Upper lobe of right lung (tissue), 1 donor: ENCODE data around the gene EPHB6. TPM values are rescaled to one million over a fixed set of nuclear protein-coding genes. Genes with fewer than 3 reads are reported as not detected.
A peak's percentile ranks its signal among the peaks of the same experiment; 100 is the strongest.

Source experiments
- ATAC-seq: fragments of 200-7000 bp; cut with Tn5 transposase; one replicate; pipeline ENCODE4 v1.9.1; 2020; ENCODE audit warnings: mild to moderate bottlenecking, moderate library complexity
- DNase-seq: peaks from one replicate; pipeline ENCODE4 v3.0.0-alpha.2; 2020
- H3K27ac ChIP-seq: fragments of 200-600 bp; one replicate; pipeline ENCODE4 v1.8.0; 2022
- H3K27me3 ChIP-seq: fragments of 200-600 bp; one replicate; pipeline ENCODE4 v1.8.0; 2022; ENCODE audit warnings: mild to moderate bottlenecking
- H3K36me3 ChIP-seq: fragments of 200-600 bp; one replicate; pipeline ENCODE4 v1.8.0; 2022
- H3K4me1 ChIP-seq: fragments of 200-600 bp; one replicate; pipeline ENCODE4 v1.8.0; 2022
- H3K4me3 ChIP-seq: fragments of 200-600 bp; one replicate; pipeline ENCODE4 v1.8.0; 2022; ENCODE audit warnings: mild to moderate bottlenecking
- H3K9me3 ChIP-seq: fragments of 200-600 bp; one replicate; pipeline ENCODE4 v1.8.0; 2022
- intact Hi-C: fragments of 100-400 bp; cut with DNase I; formaldehyde crosslinking; loops from one replicate; pipeline ENCODE4 v1.11.0; 2022
- total RNA-seq: library from RNA; stranded (reverse); fragmentation: NEBNext Ultra II Directional; extraction: Animal tissue kit (Norgen Biotek cat#: 25700); gene quantifications from one replicate; pipeline ENCODE4 v1.2.1, GENCODE V29; 2021
- TF ChIP-seq, protein P1 (sequence below): fragments of 200-600 bp; IDR thresholded peaks from one replicate; pipeline ENCODE4 v1.8.0; 2022; ENCODE audit warnings: antibody characterized with exemption
- donor health status: DM: no; HTN: yes; CAD: no; lungs with severe emphysema.

EPHB6 gene
- total RNA-seq, 1 donor from 2014 or later: 12.8 TPM

DNA sequence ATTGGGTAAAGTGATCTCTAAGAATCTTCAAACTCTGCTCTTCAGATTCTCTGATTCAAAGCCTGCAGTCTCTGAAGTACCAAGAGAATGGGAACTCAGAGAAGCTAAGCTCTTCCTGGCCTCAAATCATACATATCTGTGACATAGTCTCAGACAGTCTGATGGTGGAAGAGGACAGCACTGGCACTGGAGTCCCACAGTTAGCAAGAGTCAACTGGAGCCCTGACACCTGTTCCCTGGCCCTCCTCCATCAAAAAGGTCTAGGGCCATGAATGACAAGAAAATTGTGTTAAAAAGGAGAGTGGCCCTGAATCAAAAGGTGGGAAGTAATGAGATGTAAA is 46.4 kb upstream of the EPHB6 start:
- no peak for DNase-seq
- Histone ChIP-seq H3K36me3 (no peaks in the 10 kb centered on the region), H3K4me3 (no peak overlapping the region), H3K27me3 (peaks cover 6% of the 10 kb centered on the region), H3K9me3 (no peaks in the 10 kb centered on the region), H3K27ac (peak overlapping the region; percentile 51), H3K4me1 (no peaks in the 10 kb centered on the region)
- TF ChIP-seq, protein P1, sequence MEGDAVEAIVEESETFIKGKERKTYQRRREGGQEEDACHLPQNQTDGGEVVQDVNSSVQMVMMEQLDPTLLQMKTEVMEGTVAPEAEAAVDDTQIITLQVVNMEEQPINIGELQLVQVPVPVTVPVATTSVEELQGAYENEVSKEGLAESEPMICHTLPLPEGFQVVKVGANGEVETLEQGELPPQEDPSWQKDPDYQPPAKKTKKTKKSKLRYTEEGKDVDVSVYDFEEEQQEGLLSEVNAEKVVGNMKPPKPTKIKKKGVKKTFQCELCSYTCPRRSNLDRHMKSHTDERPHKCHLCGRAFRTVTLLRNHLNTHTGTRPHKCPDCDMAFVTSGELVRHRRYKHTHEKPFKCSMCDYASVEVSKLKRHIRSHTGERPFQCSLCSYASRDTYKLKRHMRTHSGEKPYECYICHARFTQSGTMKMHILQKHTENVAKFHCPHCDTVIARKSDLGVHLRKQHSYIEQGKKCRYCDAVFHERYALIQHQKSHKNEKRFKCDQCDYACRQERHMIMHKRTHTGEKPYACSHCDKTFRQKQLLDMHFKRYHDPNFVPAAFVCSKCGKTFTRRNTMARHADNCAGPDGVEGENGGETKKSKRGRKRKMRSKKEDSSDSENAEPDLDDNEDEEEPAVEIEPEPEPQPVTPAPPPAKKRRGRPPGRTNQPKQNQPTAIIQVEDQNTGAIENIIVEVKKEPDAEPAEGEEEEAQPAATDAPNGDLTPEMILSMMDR: no peak
- intact Hi-C loops: no loop called here
- ATAC-seq: no peak

DNA sequence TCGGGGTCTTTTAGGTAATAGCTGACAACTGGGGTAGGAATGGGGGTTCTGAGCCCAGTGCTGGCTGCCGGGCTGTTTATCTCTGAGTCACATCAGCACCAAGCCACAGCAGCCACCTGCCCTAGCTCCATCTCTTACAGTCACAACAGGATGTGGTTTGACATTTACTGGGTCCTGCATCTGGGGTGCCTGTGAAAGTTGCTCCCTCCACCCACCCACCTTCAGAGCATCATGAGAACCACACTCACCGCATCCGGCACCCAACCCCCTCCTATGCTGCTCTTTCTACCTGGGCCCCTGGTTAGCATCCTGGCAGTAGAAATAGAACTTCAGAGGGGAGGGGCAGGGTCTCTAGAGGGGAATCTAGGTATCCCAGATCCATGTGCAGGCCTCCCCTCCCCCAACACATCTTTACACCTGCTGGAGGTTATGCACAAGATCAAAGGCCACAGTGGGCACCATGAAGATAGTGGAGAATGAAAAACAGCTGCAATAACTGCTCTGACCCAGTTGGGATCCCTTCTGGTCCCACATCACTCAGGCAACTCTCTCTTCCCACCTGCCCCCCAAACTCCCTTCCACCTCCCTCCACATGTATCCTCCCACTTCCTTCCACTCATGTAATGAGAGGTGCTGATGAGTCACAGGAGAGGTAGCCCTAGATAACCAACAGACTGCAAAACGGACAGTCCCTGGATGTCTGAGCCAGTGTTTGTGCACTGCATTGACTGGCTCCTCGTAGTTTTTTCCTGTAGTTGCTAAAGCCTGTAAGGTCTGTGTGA is 45.9 kb upstream of the EPHB6 start:
- Histone ChIP-seq H3K9me3 (no peaks in the 10 kb centered on the region), H3K4me3 (no peak overlapping the region), H3K4me1 (no peaks in the 10 kb centered on the region), H3K36me3 (no peaks in the 10 kb centered on the region), H3K27ac (peak overlapping the region; percentile 51), H3K27me3 (peaks cover 6% of the 10 kb centered on the region)
- peak; percentile 70 for ATAC-seq
- intact Hi-C loops: no loop called here
- no peak for DNase-seq
- TF ChIP-seq, protein P1: no peak

DNA sequence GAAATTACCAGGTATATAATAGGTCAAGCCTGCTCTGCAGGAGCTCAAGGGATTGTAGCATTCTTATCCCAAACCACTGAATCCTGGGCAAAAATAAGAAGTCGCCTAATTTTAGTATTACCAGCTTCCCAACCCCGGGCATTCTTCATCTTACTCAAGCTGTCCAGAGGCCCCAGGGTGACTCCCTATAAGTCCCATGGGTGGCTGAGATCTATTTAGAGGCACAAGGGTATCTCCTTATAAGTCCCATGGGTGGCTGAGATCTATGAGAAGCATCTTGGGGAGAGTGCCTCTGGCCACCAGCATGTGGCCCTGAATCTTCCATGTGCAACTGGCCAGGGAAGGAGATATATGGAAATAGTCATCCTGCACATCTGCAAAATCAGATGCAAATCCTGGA is 45.2 kb upstream of the EPHB6 start:
- peak overlapping the region; percentile 24 for H3K27ac ChIP-seq
- intact Hi-C loops: no loop called here

DNA sequence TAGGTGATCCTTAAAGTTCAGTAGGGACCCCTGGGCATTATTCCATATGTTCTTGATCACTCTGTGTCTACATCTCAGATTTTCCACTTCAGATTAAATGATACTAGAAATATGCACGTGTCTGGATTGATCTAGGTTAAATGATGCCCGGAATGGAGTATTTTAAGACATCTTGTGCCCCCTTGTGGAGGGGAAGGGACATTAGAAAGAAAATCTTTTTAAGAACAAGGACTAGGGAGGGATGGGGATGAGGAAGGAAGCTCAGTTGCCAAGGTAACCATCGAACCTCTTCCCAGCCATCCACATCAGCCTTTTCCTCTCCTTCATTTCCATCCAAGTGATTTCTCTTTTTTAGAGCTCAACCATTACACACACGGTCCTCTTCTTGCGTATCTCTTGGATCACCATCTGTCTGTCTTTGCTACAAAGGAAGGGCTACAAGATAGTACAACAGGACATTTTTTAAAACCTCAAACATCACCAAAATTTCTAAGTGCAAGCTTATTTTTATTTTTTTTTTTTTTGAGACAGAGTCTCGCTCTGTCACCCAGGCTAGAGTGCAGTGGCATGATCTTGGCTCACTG is 43.6 kb upstream of the EPHB6 start:
- ATAC-seq (peak; percentile 59), DNase-seq (no peak)
- H3K36me3 ChIP-seq: no peaks in the 10 kb centered on the region
- no peaks in the 10 kb centered on the region for H3K4me1 ChIP-seq
- intact Hi-C loops: no loop called here
- H3K9me3 ChIP-seq: no peaks in the 10 kb centered on the region
- H3K27me3 ChIP-seq: peaks cover 19% of the 10 kb centered on the region
- H3K4me3 ChIP-seq: no peak overlapping the region
- TF ChIP-seq, protein P1: peak; percentile 61
- H3K27ac ChIP-seq: no peak overlapping the region

More for the DNA sequence above, 45.2 kb upstream of the EPHB6 start:
- Histone ChIP-seq H3K9me3 (no peaks in the 10 kb centered on the region), H3K4me1 (no peaks in the 10 kb centered on the region), H3K36me3 (no peaks in the 10 kb centered on the region), H3K27me3 (peaks cover 6% of the 10 kb centered on the region), H3K4me3 (no peak overlapping the region)
- DNase-seq (no peak), ATAC-seq (no peak)
- TF ChIP-seq, protein P1: no peak

DNA sequence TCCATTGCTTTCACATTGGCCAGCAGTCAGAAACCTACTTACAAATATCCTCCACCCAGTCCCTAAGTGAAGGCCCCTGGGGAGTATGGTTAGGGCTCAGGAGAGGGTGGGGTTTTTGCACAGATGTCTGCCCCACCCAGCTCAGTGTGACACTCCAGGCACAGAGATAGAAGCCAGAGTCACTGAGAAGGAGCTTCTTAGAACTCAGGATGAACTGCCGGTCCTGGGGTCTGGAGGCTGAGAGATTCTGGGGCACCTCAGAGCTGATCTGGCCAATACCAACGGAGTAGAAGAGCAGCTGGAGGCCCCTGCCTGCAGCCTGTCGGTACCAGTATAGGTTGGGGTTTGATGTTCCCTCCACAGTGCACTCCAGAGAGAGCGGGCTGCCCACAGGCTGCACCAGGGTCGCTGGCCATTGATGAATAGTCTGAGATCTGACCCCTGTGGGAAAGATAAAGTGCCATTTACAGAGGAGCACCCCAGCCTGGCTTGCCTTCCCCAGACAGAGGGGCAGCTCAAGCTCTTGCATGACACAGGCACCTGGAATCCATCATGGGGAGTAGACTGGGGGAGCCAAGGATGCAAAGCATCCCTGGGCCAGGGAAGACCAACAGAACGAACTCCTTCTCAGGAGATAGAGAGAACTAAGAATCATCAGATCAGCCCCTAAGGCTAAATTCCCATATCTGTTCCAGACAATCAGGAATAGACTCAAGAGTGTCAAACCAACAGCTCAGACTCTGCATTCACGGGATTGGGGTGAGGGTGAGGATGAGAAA is 42.2 kb upstream of the EPHB6 start:
- Histone ChIP-seq H3K27me3 (peaks cover 19% of the 10 kb centered on the region), H3K4me1 (no peaks in the 10 kb centered on the region), H3K27ac (no peak overlapping the region), H3K4me3 (no peak overlapping the region), H3K9me3 (no peaks in the 10 kb centered on the region), H3K36me3 (no peaks in the 10 kb centered on the region)
- no peak for DNase-seq
- TF ChIP-seq, protein P1: no peak
- intact Hi-C loops: no loop called here
- no peak for ATAC-seq
